HUDEP-2 (cell line): ENCODE measurements around the gene ZG16.
"Not testable (repeated sequence)": the region's sequence is repeated elsewhere in the genome, so short reads cannot be mapped to it uniquely, and the experiment has no call there.

Experiments
- DNase-seq, 76 experiments: peaks; one replicate each; lab custom pipeline; 2025; ENCODE audit not compliant: unreplicated experiment in 76 of 76; lab: John Stamatoyannopoulos, UW

Gene ZG16

DNA sequence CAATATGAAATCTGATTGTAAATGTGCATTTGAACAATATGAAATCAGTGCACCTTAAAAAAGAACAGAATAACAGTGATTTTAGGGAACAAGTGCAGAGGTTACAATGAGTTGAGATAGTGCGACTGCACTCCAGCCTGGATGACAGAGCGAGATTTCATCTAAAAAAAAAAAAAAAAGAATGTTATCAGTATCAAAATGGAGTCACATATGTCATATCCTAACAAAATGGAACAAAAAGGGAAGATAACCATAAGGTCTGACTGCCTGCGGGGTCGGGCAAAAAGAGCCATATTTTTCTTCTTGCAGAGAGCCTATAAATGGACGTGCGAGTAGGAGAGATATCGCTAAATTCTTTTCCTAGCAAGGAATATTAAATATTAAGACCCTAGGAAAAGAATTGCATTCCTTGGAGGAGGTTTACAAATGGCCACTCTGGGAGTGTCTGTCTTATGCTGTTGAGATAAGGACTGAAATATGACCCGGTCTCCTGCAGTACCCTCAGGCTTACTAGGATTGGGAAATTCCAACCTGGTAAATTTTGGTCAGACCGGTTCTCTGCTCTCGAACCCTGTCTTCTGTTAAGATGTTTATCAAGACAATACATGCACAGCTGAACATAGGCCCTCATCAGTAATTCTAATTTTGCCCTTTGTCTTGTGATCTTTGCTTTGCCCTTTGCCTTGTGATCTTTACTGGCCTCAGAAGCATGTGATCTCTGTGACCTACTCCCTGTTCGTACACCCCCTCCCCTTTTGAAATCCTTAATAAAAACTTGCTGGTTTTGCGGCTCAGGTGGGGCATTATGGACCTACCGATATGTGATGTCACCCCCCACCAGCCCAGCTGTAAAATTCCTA is 5.3 kb downstream of the ZG16 start:
- DNase-seq = not testable (repeated sequence)

DNA sequence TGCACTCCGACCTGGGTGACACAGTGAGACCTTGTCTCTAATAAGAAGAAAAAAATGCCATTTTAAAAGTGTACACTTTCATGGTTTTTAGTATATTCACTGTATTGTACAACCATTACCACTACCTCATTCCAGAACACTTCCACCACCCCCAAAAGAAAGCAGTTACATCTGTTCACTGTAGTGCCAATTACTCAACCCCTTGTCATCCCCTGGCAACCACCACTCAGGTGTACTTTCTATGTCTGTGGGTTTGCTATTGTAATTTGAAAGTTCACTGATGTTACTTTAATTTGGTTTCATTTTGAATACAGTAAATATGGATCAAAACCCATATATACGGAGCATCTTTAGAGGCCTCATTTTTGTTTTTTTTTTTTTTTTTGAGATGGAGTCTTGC is 6.1 kb downstream of the ZG16 start:
- DNase-seq = no peak

DNA sequence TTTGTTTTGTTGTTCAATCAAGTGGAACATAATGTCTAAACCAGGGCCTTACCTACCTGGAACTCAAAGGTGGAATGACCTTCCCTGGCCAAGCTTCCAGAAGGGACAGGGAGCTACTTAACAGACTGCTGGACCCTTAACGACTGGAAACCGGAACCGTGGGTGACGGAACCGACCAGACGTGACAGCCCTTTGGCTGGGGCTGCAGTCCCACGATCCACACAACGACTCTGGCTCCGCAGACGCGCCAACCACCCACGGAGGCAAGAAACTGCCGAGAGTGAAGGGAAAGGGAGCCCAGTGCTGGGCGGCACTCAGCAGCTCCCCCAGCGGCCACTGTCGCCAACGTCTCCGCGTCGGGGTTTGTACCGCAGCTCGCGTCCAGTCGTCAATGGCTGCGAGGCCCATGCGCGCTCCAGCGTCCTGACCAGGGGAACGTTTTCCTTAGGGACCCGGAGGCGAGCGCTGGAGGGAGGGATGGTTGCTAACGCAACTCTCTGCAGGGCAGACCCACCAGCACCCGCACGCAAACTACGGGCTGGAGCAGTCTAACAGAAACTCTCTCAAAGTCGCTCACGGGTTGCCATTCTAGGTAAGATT is 6.9 kb downstream of the ZG16 start:
- peak in 3 of 76 experiments; percentile 6 to 24 (median 12) for DNase-seq

DNA sequence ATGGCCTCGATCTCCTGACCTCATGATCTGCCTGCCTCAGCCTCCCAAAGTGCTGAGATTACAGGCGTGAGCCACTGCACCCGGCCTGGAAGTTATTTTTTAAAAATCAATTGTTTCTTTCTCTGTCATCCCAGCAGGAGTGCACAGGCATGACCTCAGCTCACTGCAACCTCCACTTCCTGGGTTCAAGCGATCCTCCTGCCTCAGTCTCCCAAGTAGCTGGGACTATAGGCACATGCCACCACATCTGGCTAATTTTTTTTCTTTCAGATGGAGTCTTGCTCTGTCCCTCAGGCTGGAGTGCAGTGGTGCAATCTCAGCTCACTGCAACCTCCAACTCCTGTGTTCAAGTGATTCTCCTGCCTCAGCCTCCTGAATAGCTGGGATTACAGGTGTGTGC is 9.1 kb downstream of the ZG16 start:
- not testable (repeated sequence) for DNase-seq

DNA sequence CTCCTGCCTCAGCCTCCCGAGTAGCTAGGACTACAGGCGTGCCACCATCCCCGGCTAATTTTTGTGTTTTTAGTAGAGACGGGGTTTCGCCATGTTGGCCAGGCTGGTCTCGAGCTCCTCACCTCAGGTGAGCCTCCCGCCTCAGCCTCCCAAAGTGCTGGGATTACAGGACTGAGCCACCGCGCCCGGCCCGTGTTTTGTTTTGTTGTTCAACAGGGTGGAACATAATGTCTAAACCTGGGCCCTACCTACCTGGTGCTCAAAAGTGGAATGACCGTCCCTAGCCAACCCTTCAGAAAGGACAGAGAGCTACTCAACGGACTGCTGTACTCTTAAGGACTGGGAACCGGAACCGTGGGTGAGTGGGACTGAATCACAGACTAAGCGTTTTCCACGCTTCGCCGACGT is 11.7 kb downstream of the ZG16 start:
- peak in 3 of 76 experiments; percentile 23 to 49 (median 24) for DNase-seq

DNA sequence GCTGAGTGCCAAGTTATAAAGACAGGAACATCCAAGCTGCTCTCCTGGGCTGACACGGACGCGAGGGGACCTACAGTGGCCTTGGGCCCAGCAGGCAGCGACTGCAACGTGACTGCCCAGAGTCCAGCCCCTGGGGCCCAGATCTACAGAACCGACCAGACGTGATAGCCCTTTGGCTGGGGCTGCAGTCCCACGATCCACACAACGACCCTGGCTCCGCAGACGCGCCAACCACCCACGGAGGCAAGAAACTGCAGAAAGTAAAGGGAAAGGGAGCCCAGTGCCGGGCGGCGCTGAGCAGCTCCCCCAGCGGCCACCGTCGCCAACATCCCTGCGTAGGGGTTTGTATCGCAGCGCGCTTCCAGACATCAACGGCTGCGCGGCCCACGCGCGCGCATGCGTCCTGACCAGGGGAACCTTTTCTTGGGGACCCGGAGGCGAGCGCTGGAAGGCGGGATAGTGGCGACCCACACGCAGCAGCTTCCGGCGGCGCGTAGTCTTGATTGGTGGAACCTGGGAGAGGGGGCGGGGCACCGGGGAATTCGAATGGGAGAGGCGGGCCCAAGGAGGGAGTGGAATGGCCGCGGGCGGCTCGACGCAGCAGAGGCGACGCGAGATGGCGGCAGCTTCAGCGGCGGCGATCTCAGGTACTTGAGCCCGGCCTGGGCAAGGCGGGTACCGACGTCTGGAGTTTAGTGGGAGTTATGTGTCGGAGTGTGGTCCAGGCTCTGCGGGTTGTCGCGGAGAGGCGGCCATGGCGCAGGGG is 12.3 kb downstream of the ZG16 start, which contains the start of gene KIF22:
KIF22 (plus strand) TSS at position 569 of the 766 bp plus-strand sequence; CDS start at position 578, 9 bp downstream.
- peak; percentile 69 to 99 (median 98) for DNase-seq

DNA sequence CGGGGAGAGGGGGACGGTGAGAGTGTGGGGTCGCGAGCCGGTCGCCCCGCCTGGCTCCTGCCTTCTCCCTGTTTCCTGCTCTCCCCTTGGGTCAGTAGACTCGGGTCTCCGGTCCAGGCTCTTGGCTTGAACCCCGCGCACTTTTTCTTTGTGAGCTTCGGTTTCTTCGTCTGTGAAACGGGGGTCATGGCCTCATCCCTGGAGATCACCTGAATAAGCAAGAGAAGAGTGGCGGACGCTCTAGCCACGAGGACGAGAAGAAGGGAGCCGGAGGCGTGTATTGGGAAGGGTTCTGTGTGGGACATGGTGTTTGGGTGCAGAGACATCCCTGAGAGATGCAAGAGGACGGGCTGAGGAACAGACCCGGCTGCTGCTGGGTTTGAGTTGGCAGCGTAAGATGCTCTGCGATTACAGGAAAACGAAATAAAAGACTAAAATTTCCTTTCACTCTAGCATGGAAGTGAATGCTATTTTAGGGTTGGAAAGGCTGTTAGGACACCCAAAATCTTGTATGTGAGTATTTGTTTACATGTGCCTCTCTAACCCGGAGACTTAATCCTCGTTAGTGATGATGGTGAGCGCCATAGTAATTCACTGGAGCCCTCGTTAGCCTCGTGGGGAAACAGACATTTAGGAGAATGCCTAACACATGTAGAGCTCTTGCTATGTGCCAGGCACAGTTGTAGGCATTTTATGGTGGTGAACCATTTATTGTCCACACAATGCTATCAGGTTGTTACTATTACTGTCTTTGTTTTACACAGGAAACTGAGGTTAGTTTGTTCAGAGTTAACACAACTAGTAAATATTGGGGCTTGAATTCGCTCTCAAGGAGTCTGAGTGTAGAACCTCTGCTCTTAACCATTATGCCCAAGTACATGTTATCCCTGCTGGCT is 13.1 kb downstream of the ZG16 start:
- DNase-seq = peak in 3 of 76 experiments; percentile 24 to 67 (median 51)

DNA sequence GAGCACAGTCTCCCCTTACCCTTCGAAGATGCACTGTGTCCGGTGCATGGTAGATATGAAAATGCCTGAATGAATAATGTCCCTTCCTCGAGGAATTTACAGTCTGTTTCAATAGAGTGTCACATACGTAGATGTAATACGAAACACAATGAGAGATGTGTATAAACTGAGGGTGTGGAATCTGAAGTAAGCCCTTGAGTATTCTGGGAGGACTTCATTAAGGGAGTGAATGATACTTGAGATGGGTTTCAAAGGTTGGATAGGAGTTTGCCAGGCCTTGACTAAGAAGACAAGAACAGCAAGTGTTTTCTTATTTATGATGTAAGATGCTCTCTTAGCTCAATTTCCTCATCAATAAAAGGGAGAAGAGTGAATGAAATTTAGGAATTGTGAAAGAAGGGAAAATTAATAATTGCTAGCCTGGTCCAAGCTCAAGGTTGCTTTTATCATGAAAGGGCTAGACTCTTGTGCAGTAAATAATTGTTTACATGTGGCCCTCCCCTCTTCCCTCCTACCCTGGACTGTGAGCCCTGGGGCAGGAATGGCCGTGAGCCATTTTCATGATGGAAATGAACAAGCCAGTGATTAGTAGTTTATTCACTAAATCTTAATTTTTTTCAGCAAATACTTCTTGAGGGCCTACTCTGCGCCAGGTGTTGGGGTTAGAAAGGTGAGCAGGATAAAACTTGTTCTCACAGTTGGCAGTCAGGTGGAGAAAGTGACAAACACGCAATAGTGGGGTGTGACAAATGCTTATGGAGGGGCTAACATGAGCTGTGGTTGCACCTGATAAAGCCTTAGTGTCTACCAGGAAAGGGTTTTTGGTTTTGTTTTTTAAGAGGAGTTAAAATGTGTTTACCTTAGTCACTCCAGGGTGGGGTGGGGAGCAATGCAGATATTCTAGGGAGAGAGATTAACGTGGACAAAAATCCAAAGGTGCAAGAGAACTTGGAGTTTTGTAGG is 14.1 kb downstream of the ZG16 start:
- DNase-seq = no peak

DNA sequence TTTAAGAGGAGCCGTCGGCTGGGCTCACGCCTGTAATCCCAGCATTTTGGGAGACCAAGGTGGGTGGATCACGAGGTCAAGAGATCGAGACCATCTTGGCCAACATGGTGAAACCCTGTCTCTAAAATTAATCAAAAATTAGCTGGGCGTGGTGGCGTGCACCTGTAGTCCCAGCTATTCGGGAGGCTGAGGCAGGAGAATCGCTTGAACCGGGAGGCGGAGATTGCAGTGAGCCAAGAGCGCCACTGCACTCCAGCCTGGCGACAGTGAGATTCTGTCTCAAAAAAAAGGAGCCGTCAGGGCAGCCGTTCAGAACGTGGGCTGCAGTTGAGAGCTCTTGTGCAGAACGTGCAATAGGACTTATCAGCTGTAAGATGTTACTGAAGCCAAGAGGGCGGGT is 15.1 kb downstream of the ZG16 start:
- DNase-seq = not testable (repeated sequence)

DNA sequence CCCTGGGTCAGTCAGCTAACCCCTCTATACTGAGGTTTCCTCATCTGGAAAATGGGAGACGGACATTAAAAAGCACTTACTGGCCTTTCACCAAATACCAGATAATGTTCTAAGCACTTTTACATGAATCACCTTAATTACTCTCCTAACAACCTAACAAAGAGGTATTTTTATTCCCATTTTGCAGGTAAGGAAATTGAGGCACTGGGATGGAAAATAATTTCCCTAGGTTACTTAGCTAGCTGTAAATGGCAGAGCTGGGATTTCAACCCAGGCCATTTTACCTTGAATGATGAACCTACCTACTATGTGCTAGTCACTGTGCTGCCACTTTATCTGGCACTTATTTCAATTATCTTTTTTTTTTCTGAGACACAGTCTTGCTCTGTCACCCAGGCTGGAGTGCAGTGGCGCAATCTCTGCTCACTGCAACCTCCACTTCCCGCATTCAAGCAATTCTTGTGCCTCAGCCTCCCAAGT is 16.2 kb downstream of the ZG16 start:
- no peak for DNase-seq

DNA sequence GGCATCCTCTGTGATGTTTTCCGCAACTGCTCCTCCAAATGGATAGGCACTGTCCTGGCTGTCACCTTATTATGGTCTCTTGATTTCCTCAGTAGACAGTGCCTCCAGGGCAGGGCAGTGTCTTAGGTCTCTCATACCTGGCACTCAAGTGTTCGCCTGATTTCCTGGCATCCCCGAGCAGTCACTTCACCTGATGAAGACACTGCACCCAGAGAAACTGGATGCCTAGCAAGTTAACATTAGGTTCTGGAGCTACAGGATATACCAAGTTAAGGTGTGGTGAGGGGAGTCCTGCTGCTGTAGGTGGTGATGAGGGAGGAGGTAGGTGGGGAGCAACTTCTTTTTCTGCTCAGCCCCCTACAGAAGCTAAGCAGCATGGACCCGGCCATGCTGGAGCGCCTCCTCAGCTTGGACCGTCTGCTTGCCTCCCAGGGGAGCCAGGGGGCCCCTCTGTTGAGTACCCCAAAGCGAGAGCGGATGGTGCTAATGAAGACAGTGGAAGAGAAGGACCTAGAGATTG is 24.4 kb downstream of the ZG16 start:
- no peak for DNase-seq

DNA sequence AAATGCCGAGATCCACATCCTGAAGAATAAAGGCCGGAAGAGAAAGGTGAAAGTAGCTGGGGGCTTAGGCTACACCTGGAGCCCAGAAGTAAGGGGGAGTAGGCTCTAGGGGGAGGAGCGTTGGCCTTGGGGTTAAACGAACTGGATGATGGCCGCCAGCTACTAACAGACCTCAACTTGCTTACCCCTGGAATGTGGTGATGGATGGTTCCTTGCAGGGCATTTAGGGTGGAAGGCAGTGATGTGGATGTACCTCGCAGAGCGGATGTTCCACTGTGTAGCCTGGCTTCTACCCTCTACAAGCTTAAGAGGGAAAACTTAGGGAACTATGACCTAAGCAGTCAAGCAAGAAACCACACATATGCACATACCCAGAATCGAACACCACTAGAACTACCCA is 26.0 kb downstream of the ZG16 start:
- DNase-seq = no peak

DNA sequence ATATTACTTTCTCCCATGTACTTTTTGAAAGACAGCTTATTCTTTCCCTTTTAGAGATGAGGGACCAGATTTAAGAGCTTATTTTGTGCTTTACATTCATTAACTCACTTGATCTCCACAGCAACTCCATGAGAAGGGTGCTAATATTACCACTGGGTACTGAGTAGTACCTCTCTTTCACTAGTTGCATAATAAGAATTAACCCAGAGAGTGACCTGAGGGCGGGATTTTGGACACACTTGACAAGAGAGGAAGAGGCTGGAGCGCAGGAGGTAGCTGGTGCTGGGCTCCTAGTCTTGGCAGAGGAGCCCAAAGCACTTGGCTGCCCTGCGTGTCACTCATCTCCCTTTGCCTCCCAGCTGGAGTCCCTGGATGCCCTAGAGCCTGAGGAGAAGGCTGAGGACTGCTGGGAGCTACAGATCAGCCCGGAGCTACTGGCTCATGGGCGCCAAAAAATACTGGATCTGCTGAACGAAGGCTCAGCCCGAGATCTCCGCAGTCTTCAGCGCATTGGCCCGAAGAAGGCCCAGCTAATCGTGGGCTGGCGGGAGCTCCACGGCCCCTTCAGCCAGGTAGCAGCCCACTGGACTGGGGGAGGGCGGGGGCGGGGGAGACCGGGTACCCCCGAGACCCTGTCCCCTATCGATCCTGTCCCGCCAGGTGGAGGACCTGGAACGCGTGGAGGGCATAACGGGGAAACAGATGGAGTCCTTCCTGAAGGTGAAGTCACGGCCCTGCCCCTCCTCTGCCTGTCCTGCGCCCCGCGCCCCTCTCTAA is 26.6 kb downstream of the ZG16 start:
- peak in 8 of 76 experiments; percentile 12 to 53 (median 35) for DNase-seq

DNA sequence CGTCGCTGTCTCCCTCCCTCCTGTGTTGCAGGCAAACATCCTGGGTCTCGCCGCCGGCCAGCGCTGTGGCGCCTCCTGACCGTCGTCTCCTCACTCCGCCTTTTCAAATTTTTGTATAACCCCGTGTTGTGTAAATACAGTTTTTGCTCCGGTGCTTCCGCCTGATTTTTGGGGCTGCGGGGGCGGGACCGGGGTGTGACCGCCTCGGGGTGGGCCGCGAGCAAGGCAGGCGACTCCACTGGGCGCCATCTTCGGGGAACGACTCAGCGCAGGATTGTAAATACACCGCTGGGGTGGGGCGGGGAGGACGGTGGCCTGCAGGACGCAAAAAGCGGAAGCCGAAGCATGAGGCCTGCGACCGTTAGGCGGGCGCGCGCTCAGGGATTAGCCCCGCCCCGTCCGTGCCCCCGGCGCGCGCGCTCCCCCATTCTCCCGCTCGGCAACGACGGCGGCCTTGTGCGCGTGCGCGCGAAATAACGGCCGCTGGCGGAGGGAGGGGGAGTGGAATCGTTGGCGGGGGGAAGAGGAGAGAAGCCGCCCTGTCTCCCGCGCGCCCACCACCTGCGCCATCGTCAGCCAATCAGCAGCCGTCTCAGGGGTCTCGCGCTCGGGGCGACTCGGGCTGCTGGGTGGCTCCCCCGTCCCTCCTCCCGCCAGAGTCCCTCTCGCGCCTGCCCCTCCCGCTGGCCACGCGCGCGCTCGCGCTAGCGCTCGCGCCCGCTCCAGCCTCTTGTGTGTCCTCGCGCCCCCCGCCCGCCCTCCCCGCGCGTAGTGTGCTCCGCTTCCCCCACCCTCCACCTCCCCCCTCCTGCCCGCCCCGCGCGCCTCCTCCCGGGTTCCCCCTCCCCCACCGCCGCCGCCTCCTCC is 27.4 kb downstream of the ZG16 start:
- DNase-seq = peak in 75 of 76 experiments; percentile 39 to 97 (median 94)

DNA sequence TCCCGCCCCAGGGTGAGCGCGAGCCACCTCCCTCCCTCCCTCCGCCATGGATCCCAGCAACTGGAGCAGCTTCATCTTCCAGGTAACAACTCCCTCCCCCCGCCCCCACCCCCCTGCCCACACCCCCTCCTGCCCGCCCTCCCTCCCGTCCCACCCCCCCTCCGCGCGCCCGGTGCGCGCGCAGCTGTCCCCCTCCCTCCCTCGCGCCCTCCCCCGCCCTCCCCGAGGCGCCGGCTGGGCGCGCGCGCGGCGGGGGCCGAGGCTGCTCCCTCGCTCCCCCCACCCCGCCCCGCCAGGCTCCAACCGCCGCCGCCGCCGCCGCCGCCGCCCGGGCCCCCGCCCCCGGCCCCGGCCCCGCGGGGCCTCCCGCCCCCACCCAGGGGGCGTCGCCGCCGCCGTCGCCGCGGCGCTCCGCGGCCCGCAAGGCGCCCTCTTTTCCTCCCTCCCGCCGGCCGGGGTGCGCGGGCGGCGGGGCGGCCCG is 28.1 kb downstream of the ZG16 start, which contains the start of gene MAZ:
MAZ (plus strand) TSS at position 431 of the 481 bp plus-strand sequence. CDS start 173 bp downstream, outside the sequence.
- peak in 24 of 76 experiments; percentile 20 to 90 (median 69) for DNase-seq

DNA sequence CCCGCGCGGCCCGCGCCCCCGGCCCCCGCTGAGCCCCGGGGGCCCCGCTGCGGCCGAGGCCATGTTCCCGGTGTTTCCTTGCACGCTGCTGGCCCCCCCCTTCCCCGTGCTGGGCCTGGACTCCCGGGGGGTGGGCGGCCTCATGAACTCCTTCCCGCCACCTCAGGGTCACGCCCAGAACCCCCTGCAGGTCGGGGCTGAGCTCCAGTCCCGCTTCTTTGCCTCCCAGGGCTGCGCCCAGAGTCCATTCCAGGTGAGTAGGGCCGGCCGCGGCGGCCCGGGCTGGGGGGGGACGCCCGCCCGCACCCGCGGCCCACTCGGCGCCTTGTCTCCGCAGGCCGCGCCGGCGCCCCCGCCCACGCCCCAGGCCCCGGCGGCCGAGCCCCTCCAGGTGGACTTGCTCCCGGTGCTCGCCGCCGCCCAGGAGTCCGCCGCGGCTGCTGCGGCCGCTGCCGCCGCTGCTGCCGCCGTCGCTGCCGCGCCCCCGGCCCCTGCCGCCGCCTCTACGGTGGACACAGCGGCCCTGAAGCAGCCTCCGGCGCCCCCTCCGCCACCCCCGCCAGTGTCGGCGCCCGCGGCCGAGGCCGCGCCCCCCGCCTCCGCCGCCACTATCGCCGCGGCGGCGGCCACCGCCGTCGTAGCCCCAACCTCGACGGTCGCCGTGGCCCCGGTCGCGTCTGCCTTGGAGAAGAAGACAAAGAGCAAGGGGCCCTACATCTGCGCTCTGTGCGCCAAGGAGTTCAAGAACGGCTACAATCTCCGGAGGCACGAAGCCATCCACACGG is 28.8 kb downstream of the ZG16 start:
- peak in 59 of 76 experiments; percentile 3 to 68 (median 47) for DNase-seq
